ENCODE results near the gene MRPL39.

MRPL39 gene

GRCh38 chr21:25578056-25578961 is 29.0 kb downstream of the MRPL39 start:
- TF ChIP-seq, protein P1, sequence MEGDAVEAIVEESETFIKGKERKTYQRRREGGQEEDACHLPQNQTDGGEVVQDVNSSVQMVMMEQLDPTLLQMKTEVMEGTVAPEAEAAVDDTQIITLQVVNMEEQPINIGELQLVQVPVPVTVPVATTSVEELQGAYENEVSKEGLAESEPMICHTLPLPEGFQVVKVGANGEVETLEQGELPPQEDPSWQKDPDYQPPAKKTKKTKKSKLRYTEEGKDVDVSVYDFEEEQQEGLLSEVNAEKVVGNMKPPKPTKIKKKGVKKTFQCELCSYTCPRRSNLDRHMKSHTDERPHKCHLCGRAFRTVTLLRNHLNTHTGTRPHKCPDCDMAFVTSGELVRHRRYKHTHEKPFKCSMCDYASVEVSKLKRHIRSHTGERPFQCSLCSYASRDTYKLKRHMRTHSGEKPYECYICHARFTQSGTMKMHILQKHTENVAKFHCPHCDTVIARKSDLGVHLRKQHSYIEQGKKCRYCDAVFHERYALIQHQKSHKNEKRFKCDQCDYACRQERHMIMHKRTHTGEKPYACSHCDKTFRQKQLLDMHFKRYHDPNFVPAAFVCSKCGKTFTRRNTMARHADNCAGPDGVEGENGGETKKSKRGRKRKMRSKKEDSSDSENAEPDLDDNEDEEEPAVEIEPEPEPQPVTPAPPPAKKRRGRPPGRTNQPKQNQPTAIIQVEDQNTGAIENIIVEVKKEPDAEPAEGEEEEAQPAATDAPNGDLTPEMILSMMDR (IDR thresholded peaks at IDR 0.05; ENCODE audit: unreplicated experiment in 3 of 3): no peak
- Mint-ChIP-seq H3K27ac (no peak overlapping the region), H3K4me1 (peaks cover 8% of the 10 kb centered on the region), H3K36me3 (ENCODE audit: low read depth) (peaks cover 27% of the 10 kb centered on the region), H3K27me3 (ENCODE audit: low read depth) (no peaks in the 10 kb centered on the region), H3K4me3 (no peak overlapping the region), H3K9me3 (no peaks in the 10 kb centered on the region)

DNA sequence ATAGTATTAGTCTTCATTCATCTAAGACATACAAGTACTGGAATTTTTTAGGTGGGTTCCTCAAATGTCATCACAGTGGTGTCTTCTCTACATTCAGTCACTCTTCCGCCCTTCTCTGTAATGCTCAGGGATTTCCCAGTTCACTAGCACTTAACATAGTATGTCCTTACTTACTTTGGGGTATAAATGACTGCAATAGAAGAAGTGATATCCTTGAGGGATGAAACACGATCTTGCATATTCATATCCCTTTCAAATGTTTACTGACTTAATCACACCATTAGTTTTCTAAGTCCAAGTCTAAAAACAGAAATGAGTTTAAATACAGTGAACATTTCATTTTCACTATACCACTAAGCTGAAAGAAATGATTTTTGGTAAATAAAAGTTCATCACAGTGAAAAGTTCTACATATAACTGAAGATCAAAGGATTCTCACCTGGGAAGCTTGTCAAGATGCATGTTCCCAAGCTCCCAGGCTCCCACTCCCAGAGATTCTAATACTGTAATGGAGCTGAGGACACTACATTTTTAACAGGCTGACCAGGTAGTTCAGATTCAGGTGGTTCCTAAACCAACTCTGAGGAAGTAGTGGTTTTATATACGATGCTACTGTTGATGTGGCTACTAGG is 29.7 kb downstream of the MRPL39 start:
- H3K9me3 Mint-ChIP-seq: no peaks in the 10 kb centered on the region
- H3K27me3 Mint-ChIP-seq (ENCODE audit: low read depth): no peaks in the 10 kb centered on the region
- H3K27ac Mint-ChIP-seq: no peak overlapping the region
- peaks cover 21% of the 10 kb centered on the region for H3K36me3 Mint-ChIP-seq (ENCODE audit: low read depth)
- peaks cover 14% of the 10 kb centered on the region for H3K4me1 Mint-ChIP-seq
- TF ChIP-seq, protein P1 (IDR thresholded peaks at IDR 0.05; ENCODE audit: unreplicated experiment in 3 of 3): no peak
- no peak overlapping the region for H3K4me3 Mint-ChIP-seq

GRCh38 chr21:25573409-25574206 is 33.7 kb downstream of the MRPL39 start:
- TF ChIP-seq, protein P1 (IDR thresholded peaks at IDR 0.05; ENCODE audit: unreplicated experiment in 3 of 3): no peak
- H3K27me3 Mint-ChIP-seq (ENCODE audit: low read depth): no peaks in the 10 kb centered on the region
- H3K36me3 Mint-ChIP-seq (ENCODE audit: low read depth): peaks cover 10% of the 10 kb centered on the region
- H3K27ac Mint-ChIP-seq: peak overlapping the region; percentile 53 to 93 (median 87)
- H3K9me3 Mint-ChIP-seq: no peaks in the 10 kb centered on the region
- no peak overlapping the region for H3K4me3 Mint-ChIP-seq
- H3K4me1 Mint-ChIP-seq: peaks cover 19% of the 10 kb centered on the region

GRCh38 chr21:25572861-25573310 is 34.4 kb downstream of the MRPL39 start:
- H3K36me3 Mint-ChIP-seq (ENCODE audit: low read depth): peaks cover 10% of the 10 kb centered on the region
- H3K4me3 Mint-ChIP-seq: no peak overlapping the region
- TF ChIP-seq, protein P1 (IDR thresholded peaks at IDR 0.05; ENCODE audit: unreplicated experiment in 3 of 3): no peak
- H3K4me1 Mint-ChIP-seq: peaks cover 25% of the 10 kb centered on the region
- no peaks in the 10 kb centered on the region for H3K27me3 Mint-ChIP-seq (ENCODE audit: low read depth)
- H3K9me3 Mint-ChIP-seq: no peaks in the 10 kb centered on the region
- H3K27ac Mint-ChIP-seq: peak overlapping the region; percentile 53 to 93 (median 67)

DNA sequence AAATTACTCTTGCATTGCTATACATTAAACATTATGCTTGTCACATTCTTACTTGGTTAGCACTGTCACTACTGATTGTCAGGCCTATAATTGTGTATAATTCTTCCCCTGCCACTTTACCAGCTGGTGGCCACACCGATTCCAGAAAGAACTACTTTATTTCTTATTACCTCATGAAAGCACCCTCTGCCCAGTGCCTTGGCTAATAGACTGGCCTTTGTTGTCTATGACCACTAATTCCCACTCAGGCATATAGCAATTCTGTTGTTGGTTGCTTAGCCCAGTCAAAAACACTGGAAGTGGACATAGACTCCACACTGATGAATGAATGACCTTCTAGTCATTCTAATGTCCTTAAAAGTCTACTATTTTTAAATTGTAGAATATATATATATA is 35.6 kb downstream of the MRPL39 start:
- H3K9me3 Mint-ChIP-seq: no peaks in the 10 kb centered on the region
- TF ChIP-seq, protein P1 (IDR thresholded peaks at IDR 0.05; ENCODE audit: unreplicated experiment in 3 of 3): no peak
- H3K27me3 Mint-ChIP-seq (ENCODE audit: low read depth): no peaks in the 10 kb centered on the region
- H3K4me3 Mint-ChIP-seq: no peak overlapping the region
- H3K36me3 Mint-ChIP-seq (ENCODE audit: low read depth): peaks cover 8% of the 10 kb centered on the region
- H3K27ac Mint-ChIP-seq: no peak overlapping the region
- peaks cover 28% of the 10 kb centered on the region for H3K4me1 Mint-ChIP-seq
